NCI-H2196 (cell line): Measurements from ENCODE around the gene DNAH8.
A peak's percentile ranks its signal among the peaks of the same experiment; 100 is the strongest.

Experiments used
- DNase-seq: peaks from one replicate; lab custom pipeline; 2025; ENCODE audit not compliant: unreplicated experiment; lab: John Stamatoyannopoulos, UW

DNAH8 gene

DNA sequence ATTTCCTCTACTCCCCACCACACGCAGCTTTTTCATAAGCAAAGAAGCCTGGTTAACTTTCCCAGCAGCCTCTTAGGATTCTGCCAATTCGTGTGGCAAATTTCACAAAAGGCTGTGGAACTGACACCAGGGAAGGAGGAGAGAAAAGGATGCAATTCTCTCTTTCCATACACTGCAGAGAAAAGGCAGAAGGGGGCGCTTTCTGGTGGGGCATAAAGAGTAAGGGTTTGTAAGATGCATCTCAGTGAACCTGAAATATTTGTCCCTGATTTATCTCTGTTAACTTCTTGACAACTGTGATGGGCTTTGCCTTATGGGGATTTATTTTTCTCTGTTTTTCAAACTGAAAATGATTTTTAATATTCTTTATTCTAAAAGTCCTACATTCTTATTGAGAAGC is 288.0 kb downstream of the DNAH8 start:
- peak; percentile 34 for DNase-seq

GRCh38 chr6:39003492-39003891 is 288.4 kb downstream of the DNAH8 start:
- no peak for DNase-seq

DNA sequence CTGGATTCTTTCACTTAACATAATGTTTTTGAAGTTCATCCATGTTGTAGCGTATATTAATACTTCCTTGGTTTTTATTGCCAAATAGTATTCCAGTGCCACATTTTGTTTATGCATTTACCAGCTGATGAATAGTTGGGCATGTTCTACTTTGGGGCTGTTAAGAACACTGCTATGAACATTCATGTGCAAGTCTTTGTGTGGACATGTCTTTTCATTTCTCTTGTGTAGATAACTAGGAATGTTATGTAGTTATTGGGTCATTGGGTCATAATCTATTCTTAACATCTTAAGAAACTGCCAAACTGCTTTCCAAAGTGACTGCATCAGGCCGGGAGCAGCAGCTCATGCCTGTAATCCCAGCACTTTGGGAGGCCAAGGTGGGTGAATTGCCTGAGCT is 289.7 kb downstream of the DNAH8 start:
- no peak for DNase-seq

DNA sequence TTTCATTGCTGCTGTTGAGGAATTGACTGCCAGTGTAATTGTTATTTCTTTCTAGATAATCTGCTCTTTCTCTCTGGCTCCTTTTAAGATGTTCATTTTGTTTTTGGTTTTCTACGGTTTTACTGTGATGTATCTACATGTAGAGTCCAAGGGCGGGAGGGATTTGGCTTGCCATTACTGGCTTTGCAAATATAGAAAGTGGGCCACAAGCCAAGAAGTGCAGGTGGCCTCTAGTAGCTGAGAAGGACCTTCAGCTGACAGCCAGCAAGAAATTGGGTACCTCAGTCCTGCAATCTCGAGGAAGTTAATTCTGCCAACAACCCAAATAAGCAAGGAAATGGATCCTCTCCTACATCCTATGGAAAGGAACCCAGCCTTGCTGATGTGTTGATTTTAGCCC is 290.7 kb downstream of the DNAH8 start:
- peak; percentile 91 for DNase-seq

- DNase-seq, result no peak
These were observed 292.5 kb downstream of the DNAH8 start for GRCh38 chr6:39007575-39007974.

DNA sequence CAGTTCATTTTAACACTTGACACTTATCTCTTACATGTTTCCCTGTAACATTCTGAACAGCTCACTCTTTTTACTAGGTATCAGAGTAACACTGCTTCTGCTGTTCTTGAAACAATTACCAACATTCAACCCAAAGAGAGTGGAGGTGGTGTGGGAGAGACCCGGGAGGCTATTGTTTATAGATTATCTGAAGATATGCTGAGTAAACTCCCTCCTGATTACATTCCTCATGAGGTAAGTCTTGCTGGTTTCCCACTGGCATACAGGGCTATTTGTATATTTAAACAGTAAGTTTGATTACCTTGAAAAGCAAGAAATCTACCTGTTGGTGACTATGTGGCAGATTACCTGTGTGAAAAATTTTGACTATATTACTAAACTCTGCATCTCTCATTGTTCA is 293.6 kb downstream of the DNAH8 start:
- DNase-seq, result no peak

GRCh38 chr6:39009476-39009875 is 294.4 kb downstream of the DNAH8 start:
- DNase-seq, result no peak

DNA sequence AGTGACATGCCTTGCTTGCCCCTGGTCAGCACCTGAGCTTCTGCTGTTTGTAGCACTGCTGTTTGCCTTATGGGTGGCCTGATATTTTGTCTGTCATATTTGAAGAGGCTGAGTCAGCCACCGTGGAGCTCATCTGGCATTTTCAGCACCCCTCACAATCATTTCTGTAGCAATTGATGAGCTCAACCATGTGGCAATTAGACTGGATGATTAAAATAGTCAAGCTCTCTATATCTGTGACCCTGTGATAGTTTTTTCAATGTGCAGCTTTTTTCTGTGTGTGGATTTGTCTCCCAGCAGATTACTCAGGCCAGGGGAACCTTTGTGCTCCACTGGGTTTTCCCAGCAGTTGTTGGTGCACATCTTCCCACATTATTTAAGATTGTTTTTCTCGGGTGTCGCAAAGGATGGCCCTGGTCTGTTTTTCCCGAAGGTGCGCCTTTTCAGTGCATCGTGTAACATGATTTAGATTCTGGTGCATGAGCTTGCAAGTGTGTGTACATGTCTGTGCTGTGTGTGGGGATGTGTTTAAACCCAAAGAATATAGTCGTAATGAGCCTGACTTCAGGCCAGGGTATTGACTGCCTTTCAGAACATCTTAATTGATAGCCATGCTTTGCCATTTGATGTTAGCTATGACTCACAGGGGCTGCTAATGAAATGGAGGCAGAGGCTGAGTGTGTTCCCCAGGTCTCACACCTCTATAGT is 301.9 kb downstream of the DNAH8 start:
- no peak for DNase-seq

- DNase-seq, result no peak
These were observed 302.4 kb downstream of the DNAH8 start for GRCh38 chr6:39017547-39017880.

DNA sequence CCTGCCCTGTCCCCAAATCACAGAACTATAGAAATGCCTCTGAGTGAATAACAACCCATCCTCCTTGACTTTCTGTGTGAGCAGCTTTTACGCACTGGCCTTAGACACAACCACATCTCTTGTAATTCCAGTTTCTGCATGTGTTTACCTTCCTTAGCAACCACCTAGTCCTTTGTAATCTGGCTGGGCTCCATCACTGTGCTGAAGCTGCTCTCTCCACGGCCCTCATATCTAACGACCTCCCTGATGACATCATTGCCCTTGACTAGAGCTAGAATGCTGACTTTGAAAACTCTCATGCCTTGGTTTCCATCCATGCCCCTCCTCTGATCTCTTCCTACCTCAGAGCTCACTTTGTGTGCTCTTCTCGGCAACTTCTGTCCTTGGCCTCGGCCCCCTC is 303.0 kb downstream of the DNAH8 start:
- DNase-seq, result peak; percentile 68

GRCh38 chr6:39020136-39020535 is 305.0 kb downstream of the DNAH8 start:
- no peak for DNase-seq

GRCh38 chr6:39021041-39021440 is 305.9 kb downstream of the DNAH8 start:
- DNase-seq, result no peak

DNA sequence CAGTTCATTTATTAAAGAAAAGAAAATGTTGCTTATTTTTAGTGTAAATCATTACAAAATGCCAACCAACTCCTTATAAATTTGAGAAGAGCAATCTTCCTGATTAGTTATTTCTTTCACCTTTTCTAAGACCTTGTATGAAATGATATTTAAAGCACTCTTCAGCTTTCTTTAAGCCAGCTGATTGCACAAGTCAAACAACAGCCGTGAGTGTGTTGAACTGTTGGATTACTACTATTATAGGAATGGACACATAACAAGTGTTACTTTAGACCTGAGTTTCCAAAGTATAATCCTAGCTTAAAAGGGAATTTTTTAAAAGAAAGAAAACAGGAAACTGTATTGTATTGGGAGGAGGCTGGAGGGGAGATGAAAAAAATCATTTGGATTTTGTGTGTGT is 306.7 kb downstream of the DNAH8 start:
- DNase-seq, result no peak

- DNase-seq, result no peak
These were observed 311.1 kb downstream of the DNAH8 start for GRCh38 chr6:39026175-39026574.

DNA sequence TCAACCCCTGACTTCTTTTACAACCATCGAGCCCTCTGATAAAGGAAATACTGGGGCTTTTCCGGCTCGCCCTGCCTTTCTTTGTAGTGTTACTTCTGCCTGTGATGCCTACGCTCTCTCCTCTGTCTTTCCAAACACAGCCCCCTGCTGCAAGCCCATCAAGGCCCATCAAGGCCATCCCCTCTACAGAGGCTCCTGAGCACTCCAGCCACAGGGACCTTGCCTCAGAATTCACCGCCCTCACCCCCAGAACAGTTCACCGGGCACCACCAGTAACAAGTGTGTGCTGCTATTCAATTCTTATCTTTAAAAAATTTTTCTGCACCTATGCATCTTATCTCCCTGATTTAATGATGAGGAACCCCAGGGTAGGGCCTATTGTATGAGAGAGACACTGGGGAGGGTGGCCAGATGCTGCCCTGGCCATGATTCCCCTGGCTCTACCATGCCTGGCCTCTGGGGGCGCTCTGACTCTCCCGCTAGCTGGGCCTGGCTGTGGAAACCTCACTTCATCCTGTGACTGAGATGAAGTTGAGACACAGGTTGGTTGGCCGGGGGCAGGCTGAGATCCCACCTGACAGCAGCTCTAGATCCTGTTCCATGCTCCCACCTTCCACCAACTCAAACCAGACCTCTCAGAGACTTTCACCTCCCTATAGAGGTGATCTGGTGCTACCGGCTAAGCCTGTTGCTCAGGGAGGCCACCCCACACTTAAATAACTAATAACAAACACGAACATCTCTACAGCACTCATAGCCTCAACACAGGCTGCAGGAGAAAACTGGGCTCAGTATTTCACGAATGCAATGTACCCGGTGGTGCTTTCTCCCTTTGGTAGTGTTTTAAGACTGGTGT is 314.3 kb downstream of the DNAH8 start:
- no peak for DNase-seq

GRCh38 chr6:39035681-39036080 is 320.6 kb downstream of the DNAH8 start:
- no peak for DNase-seq

- no peak for DNase-seq
These were observed 322.0 kb downstream of the DNAH8 start for GRCh38 chr6:39037082-39037508.

- DNase-seq, result peak; percentile 36
These were observed 322.6 kb downstream of the DNAH8 start for GRCh38 chr6:39037707-39038106.

GRCh38 chr6:39040080-39040673 is 325.1 kb downstream of the DNAH8 start:
- DNase-seq, result peak; percentile 84

DNA sequence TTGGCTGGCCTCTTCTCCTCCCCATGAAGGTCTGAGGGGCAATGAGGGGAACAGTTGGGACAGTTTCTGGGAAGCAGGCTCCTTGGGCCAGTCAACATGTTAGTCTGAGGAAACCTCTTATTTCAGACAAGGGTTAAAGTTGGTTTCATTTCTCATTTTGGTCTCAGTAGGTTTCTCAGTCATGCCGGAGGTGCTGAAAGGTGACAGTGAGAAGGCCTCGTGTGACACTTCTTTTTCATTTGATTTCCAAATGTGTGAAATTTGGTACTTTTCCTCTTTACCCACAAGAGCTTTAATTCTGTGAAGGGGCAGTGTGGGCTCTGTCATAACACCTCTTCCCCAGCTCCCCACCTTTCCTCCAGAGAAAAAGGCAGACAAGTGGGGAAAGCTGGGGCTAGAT is 326.0 kb downstream of the DNAH8 start:
- no peak for DNase-seq

DNA sequence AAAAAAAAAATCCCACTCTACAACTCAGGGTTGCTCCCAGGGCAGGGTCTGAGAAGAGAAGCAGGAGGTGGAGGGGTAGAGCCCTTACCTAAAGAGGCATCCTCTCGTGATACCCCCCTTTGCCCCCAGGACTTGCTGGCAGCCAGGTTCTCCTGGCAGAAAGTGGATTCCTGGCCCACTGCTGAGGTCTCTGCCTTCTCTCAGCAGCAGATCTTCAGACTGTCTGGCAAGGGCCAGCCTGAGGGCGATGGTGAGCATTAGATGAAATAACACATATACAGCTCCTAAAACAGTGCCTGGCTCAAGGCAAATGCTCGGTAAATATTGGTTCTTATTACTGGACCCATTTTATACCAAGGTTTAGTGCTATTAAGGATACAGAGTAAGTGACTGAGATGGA is 328.7 kb downstream of the DNAH8 start:
- DNase-seq, result no peak

DNA sequence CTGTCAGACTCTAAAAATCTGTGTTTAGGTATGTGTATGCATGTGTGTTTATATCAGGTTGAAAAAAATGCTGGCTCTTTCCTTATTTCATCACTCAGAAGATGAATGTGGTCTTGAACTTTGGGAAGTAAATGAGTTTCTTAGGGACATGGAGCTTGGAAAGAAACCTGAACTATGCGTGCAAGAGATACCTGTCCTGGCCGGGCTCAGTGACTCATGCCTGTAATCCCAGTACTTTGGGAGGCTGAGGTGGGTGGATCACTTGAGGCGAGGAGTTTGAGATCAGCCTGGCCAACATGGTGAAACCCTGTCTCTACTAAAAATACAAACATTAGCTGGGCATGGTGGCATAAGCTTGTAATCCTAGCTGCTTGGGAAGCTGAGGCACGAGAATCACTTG is 329.1 kb downstream of the DNAH8 start:
- DNase-seq, result no peak
